ENCODE measurements around the gene MATN3.

The MATN3 gene

DNA sequence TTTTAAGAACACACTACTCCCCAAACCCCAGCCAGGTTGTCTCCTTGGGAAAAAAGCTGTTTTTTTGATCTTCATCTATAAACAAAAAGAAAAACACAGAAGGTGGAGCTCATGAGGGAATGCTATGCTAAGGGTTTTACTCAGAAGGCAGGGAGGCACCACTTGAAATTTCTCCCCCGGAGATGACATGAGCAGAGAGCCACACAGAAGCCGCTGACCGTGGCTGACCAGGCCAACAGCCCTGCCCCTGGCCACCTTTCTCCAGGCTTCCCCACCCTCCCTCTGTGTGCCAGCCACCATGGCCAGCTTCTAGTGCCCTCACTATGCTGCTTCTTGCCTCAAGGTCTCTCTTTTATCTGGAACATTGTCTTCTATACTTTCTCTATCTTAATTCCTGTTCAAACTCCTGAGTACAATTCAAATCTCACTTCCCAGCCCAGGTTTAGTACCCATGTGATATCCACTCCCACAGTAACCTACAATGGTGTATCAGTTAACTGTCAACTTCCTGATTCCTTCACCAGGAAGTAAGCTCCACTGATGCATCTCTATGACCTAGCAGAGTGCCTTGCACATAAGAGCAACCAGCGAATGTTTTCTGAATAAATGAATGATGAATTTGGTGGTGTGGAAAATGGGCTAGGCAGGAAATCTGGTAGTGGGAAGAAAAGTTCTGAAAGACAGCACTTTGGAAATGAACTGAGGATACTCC, 23.6 kb upstream of the MATN3 start:
- Histone ChIP-seq H3K9ac (ENCODE audit: low read length in 2 of 2) (no peak overlapping the region), H3K36me3 (ENCODE audit: control insufficient read depth in 2 of 2, insufficient read depth in 2 of 2, low read length in 2 of 2) (peaks cover 52 to 63% of the 10 kb centered on the region in 2 donors), H3K9me3 (ENCODE audit: control insufficient read depth in 2 of 2, low read length in 2 of 2) (no peaks in the 10 kb centered on the region), H3K27me3 (ENCODE audit: control insufficient read depth in 1 of 2, insufficient read depth in 2 of 2, low read length in 2 of 2) (no peaks in the 10 kb centered on the region), H3K4me1 (ENCODE audit: control insufficient read depth, insufficient read depth, low read length) (peaks cover 9% of the 10 kb centered on the region), H3K4me3 (ENCODE audit: low read length in 2 of 2) (no peak overlapping the region), H3K27ac (ENCODE audit: low read length) (no peak overlapping the region)

DNA sequence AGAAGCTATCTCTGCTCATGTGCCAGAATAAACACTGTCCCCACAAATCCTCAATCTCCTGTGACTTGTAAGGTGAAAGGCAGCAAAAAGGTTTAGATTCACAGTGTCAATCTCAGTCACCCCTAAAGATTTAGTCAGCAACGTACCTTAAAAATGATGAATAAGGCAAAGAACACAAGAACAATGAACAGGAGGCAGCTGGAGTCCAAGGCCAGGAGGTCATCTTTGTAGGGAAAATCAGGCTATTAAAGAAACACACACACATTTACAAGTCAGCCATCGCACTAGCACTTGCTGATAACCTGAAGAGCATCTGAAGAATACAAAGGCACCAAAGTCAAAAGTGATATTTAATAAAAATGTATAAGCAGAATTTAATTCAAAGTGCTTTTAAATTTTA, 22.4 kb upstream of the MATN3 start:
- H3K27me3 ChIP-seq (ENCODE audit: control insufficient read depth in 1 of 2, insufficient read depth in 2 of 2, low read length in 2 of 2), result no peaks in the 10 kb centered on the region
- H3K9ac ChIP-seq (ENCODE audit: low read length in 2 of 2), result no peak overlapping the region
- peaks cover 48 to 55% of the 10 kb centered on the region in 2 donors for H3K36me3 ChIP-seq (ENCODE audit: control insufficient read depth in 2 of 2, insufficient read depth in 2 of 2, low read length in 2 of 2)
- H3K4me1 ChIP-seq (ENCODE audit: control insufficient read depth, insufficient read depth, low read length), result peaks cover 9% of the 10 kb centered on the region
- H3K9me3 ChIP-seq (ENCODE audit: control insufficient read depth in 2 of 2, low read length in 2 of 2), result no peaks in the 10 kb centered on the region
- no peak overlapping the region for H3K27ac ChIP-seq (ENCODE audit: low read length)
- H3K4me3 ChIP-seq (ENCODE audit: low read length in 2 of 2), result no peak overlapping the region

DNA sequence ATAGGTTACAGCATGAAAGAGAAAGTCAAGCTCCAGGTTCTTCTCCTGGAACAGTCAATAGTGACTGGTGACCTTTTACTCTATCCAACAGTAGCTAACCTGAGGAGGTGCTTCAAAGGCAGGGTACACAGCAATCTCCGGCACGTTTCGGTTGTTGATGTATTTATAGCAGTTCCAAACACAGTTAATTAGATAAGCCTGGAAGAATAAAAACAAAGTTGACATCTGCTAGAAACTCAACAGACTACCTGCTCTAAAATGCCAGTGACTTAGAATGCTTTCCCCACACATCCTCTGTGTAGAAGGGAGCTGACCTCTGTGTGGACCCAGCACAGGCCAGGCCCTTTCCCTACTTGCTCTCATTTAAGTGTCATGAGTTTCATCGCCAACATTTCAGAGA, 21.8 kb upstream of the MATN3 start:
- H3K9ac ChIP-seq (ENCODE audit: low read length in 2 of 2), result no peak overlapping the region
- H3K4me1 ChIP-seq (ENCODE audit: control insufficient read depth, insufficient read depth, low read length), result peaks cover 9% of the 10 kb centered on the region
- no peaks in the 10 kb centered on the region for H3K27me3 ChIP-seq (ENCODE audit: control insufficient read depth in 1 of 2, insufficient read depth in 2 of 2, low read length in 2 of 2)
- no peak overlapping the region for H3K4me3 ChIP-seq (ENCODE audit: low read length in 2 of 2)
- no peaks in the 10 kb centered on the region for H3K9me3 ChIP-seq (ENCODE audit: control insufficient read depth in 2 of 2, low read length in 2 of 2)
- H3K27ac ChIP-seq (ENCODE audit: low read length), result peak overlapping the region; percentile 25
- peaks cover 50 to 54% of the 10 kb centered on the region in 2 donors for H3K36me3 ChIP-seq (ENCODE audit: control insufficient read depth in 2 of 2, insufficient read depth in 2 of 2, low read length in 2 of 2)

DNA sequence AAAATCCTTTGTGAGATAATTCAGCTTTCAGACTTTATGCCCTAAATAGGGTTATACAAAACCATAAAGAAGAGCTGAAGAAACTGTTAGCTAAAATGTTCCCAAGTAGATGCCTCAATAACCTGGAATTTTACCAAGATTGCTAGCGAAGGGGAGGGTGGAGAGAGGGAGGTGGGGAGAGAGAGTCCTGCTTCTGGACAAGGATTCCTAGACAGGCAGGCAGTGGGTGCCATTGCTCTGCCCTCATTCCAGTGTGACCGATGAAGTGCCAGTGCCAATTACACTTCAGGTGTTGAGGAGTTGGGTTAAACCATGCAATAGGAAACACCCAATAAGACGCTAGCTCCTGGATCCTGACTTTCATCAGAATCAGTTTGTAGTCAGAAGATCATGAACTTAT, 20.9 kb upstream of the MATN3 start:
- H3K9ac ChIP-seq (ENCODE audit: low read length in 2 of 2), result no peak overlapping the region
- H3K9me3 ChIP-seq (ENCODE audit: control insufficient read depth in 2 of 2, low read length in 2 of 2), result no peaks in the 10 kb centered on the region
- no peak overlapping the region for H3K27ac ChIP-seq (ENCODE audit: low read length)
- H3K4me3 ChIP-seq (ENCODE audit: low read length in 2 of 2), result no peak overlapping the region
- H3K36me3 ChIP-seq (ENCODE audit: control insufficient read depth in 2 of 2, insufficient read depth in 2 of 2, low read length in 2 of 2), result peaks cover 50 to 61% of the 10 kb centered on the region in 2 donors
- H3K4me1 ChIP-seq (ENCODE audit: control insufficient read depth, insufficient read depth, low read length), result peaks cover 9% of the 10 kb centered on the region
- no peaks in the 10 kb centered on the region for H3K27me3 ChIP-seq (ENCODE audit: control insufficient read depth in 1 of 2, insufficient read depth in 2 of 2, low read length in 2 of 2)

DNA sequence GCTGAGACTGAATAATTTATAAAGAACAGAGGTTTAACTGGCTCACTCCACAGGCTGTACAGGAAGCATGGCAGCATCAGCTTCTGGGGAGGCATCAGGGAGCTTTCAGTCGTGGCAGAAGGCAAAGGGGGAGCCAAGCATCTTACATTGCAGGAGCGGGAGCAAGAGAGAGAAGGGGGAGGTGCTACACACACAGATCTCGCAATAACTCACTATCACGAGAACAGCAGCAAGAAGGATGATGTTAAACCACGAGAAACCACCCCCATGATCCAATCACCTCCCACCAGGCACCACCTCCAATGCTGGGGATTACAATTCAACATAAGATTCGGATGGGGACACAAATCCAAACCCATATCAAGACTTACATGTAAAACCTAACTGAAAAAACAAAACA, 17.8 kb upstream of the MATN3 start:
- no peak overlapping the region for H3K4me3 ChIP-seq (ENCODE audit: low read length in 2 of 2)
- H3K4me1 ChIP-seq (ENCODE audit: control insufficient read depth, insufficient read depth, low read length), result peaks cover 13% of the 10 kb centered on the region
- H3K9ac ChIP-seq (ENCODE audit: low read length in 2 of 2), result no peak overlapping the region
- peaks cover 35 to 46% of the 10 kb centered on the region in 2 donors for H3K36me3 ChIP-seq (ENCODE audit: control insufficient read depth in 2 of 2, insufficient read depth in 2 of 2, low read length in 2 of 2)
- no peak overlapping the region for H3K27ac ChIP-seq (ENCODE audit: low read length)
- no peaks in the 10 kb centered on the region for H3K9me3 ChIP-seq (ENCODE audit: control insufficient read depth in 2 of 2, low read length in 2 of 2)
- no peaks in the 10 kb centered on the region for H3K27me3 ChIP-seq (ENCODE audit: control insufficient read depth in 1 of 2, insufficient read depth in 2 of 2, low read length in 2 of 2)

DNA sequence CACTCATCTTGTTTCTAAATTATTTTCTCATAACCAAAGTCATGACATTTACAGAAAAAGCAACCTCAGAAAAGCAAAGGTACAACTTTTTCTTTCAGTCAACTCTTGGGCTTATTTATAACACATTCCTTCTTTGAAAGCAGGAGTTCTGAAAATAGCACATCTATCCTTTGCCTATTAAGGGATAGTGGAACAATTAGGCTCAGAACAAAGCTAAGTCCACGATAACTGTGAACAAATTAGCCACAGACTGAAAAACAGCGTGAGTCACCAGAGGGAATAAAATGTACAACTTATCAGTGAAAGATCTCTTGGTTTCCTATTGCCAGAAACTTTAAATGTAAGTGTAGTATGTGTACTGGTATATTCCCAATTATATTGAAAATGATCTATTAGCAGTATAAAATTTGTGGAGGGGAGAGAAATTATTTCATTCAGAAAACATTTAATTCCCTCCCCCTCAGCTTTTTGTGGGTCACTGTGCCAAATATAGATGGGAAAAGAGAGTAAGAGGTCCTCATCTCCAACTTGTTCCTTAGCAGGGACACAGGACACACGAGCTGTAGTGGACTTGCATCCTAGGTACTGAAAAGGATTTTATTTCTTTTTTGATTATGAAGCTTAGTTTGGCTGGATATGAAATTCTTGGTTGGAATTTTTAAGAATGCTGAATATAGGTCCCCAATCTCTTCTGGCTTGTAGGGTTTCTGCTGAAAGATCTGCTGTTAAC, 15.4 kb upstream of the MATN3 start:
- H3K36me3 ChIP-seq (ENCODE audit: control insufficient read depth in 2 of 2, insufficient read depth in 2 of 2, low read length in 2 of 2), result peaks cover 19 to 28% of the 10 kb centered on the region in 2 donors

DNA sequence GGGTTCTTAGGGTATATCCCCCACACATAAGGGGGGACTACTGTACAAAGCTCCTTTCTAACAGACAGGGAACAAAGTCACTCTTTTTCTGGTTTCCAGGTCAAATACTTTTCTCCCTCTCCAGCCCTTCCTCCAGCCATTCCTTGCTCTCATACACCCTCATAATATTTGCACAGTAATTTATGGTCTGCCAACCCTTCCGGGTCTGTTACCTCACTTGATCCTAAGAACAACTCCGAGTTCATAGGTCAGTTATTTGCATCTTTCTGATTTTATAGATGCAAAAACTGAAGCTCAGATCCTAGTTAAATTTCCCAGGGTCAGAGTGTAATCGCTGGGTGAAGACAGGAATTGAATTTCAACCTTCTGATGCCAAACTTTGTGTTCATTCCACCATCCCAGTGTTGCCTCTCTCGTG, 14.8 kb upstream of the MATN3 start:
- Histone ChIP-seq H3K36me3 (ENCODE audit: control insufficient read depth in 2 of 2, insufficient read depth in 2 of 2, low read length in 2 of 2) (peaks cover 17 to 23% of the 10 kb centered on the region in 2 donors), H3K27me3 (ENCODE audit: control insufficient read depth in 1 of 2, insufficient read depth in 2 of 2, low read length in 2 of 2) (no peaks in the 10 kb centered on the region), H3K27ac (ENCODE audit: low read length) (peak overlapping the region; percentile 25), H3K9ac (ENCODE audit: low read length in 2 of 2) (no peak overlapping the region), H3K9me3 (ENCODE audit: control insufficient read depth in 2 of 2, low read length in 2 of 2) (no peaks in the 10 kb centered on the region), H3K4me1 (ENCODE audit: control insufficient read depth, insufficient read depth, low read length) (peaks cover 5% of the 10 kb centered on the region), H3K4me3 (ENCODE audit: low read length in 2 of 2) (peak overlapping the region in 1 of 2 donors; percentile 15)

More for the DNA sequence above, 15.4 kb upstream of the MATN3 start:
- no peak overlapping the region for H3K9ac ChIP-seq (ENCODE audit: low read length in 2 of 2)
- H3K27me3 ChIP-seq (ENCODE audit: control insufficient read depth in 1 of 2, insufficient read depth in 2 of 2, low read length in 2 of 2), result no peaks in the 10 kb centered on the region
- peak overlapping the region; percentile 25 for H3K27ac ChIP-seq (ENCODE audit: low read length)
- H3K4me1 ChIP-seq (ENCODE audit: control insufficient read depth, insufficient read depth, low read length), result peaks cover 5% of the 10 kb centered on the region
- H3K9me3 ChIP-seq (ENCODE audit: control insufficient read depth in 2 of 2, low read length in 2 of 2), result no peaks in the 10 kb centered on the region
- peak overlapping the region in 1 of 2 donors; percentile 15 for H3K4me3 ChIP-seq (ENCODE audit: low read length in 2 of 2)

DNA sequence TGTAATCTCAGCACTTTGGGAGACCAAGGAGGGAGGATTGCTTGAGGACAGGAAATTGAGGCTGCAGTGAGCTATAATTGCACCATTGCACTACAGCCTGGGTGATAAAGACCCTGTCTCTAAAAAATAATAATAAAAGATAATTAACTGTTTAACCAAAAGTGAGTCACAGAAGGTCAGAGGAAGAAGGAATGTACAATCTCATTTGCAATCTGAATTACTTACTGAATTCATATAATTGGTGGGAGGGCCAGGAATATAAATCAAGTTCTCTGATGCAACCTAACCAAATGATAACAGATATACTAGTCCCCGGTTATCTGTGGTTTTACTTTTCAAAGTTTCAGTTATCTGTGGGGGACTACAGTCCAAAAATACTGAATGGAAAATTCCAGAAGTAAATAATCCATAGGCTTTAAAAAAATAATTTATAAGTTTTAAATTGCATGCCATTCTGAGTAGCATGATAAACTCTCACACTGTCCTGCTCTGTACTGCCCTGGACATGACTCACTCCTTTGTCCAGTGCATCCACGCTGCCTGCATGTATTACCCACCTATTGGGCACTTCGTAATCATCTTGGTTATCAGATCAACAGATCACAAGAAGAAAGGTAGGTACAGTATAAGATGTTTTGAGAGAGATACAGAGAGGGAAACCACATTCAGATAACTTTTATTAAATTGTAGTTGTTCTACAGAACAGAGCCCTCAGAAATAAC, 12.8 kb upstream of the MATN3 start:
- no peak overlapping the region for H3K4me3 ChIP-seq (ENCODE audit: low read length in 2 of 2)
- peaks cover 5% of the 10 kb centered on the region for H3K4me1 ChIP-seq (ENCODE audit: control insufficient read depth, insufficient read depth, low read length)
- H3K27me3 ChIP-seq (ENCODE audit: control insufficient read depth in 1 of 2, insufficient read depth in 2 of 2, low read length in 2 of 2), result no peaks in the 10 kb centered on the region
- no peak overlapping the region for H3K9ac ChIP-seq (ENCODE audit: low read length in 2 of 2)
- H3K27ac ChIP-seq (ENCODE audit: low read length), result no peak overlapping the region
- H3K9me3 ChIP-seq (ENCODE audit: control insufficient read depth in 2 of 2, low read length in 2 of 2), result no peaks in the 10 kb centered on the region
- H3K36me3 ChIP-seq (ENCODE audit: control insufficient read depth in 2 of 2, insufficient read depth in 2 of 2, low read length in 2 of 2), result peaks cover 8 to 14% of the 10 kb centered on the region in 2 donors

DNA sequence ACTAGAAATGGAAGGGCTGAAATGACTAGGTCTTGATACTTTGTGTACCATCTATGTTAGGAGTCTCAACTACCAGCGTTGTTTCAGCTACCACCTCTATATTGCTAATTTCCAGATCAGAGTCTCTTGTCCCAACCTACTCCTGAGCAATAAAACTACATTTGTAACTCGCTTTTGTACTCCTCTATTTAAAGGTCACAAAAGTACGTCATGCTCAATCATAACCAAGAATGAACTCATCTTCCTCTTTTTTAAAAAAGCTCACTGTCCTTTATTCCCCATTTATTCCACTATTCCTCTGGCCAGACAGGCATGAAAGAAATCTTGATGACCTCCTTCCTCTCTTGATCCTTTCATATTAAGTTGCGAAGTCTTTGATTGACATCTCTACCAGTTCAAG, 11.2 kb upstream of the MATN3 start:
- no peaks in the 10 kb centered on the region for H3K9me3 ChIP-seq (ENCODE audit: control insufficient read depth in 2 of 2, low read length in 2 of 2)
- H3K27ac ChIP-seq (ENCODE audit: low read length), result no peak overlapping the region
- H3K9ac ChIP-seq (ENCODE audit: low read length in 2 of 2), result no peak overlapping the region
- H3K36me3 ChIP-seq (ENCODE audit: control insufficient read depth in 2 of 2, insufficient read depth in 2 of 2, low read length in 2 of 2), result peaks cover 3 to 6% of the 10 kb centered on the region in 2 donors
- H3K27me3 ChIP-seq (ENCODE audit: control insufficient read depth in 1 of 2, insufficient read depth in 2 of 2, low read length in 2 of 2), result no peaks in the 10 kb centered on the region
- peaks cover 7% of the 10 kb centered on the region for H3K4me1 ChIP-seq (ENCODE audit: control insufficient read depth, insufficient read depth, low read length)
- no peak overlapping the region for H3K4me3 ChIP-seq (ENCODE audit: low read length in 2 of 2)

DNA sequence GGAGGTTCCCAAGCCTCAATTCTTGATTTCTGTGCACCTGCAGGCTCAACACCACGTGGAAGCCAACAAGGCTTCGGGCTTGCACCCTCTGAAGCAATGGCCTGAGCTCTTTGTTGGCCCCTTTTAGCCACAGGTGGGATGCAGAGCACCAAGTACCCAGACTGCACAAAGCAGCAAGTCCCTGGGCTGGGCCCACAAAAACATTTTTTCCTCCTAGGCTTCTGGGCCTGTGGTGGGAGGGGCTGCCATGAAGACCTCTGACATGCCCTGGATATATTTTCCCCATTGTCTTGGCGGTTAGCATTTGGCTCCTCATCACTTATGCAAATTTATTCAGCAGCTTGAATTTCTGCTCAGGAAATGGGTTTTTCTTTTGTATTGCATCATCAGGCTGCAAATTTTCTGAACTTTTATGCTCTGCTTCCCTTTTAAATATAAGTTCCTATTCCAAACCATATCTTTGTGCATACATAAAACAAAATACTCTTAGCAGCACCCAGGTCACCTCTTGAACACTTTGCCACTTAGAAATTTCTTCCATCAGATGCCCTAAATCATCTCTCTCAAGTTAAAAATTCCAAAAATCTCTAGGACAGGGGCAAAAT, 9.0 kb upstream of the MATN3 start:
- Histone ChIP-seq H3K9ac (ENCODE audit: low read length in 2 of 2) (no peak overlapping the region), H3K9me3 (ENCODE audit: control insufficient read depth in 2 of 2, low read length in 2 of 2) (no peaks in the 10 kb centered on the region), H3K27me3 (ENCODE audit: control insufficient read depth in 1 of 2, insufficient read depth in 2 of 2, low read length in 2 of 2) (no peaks in the 10 kb centered on the region), H3K36me3 (ENCODE audit: control insufficient read depth in 2 of 2, insufficient read depth in 2 of 2, low read length in 2 of 2) (no peaks in the 10 kb centered on the region), H3K4me3 (ENCODE audit: low read length in 2 of 2) (no peak overlapping the region), H3K4me1 (ENCODE audit: control insufficient read depth, insufficient read depth, low read length) (peaks cover 2% of the 10 kb centered on the region), H3K27ac (ENCODE audit: low read length) (no peak overlapping the region)

Data from stomach smooth muscle (tissue), 2 donors.